Measurements from ENCODE around the gene LIM2. TPM values are rescaled to one million over a fixed set of nuclear protein-coding genes. Genes with fewer than 3 reads are reported as not detected.

LIM2 gene
- total and polyA plus RNA-seq, 2 of the 4 experiments (the other 2 are of a cell fraction), result not detected

GRCh38 chr19:51418707-51419106 is 30.9 kb upstream of the LIM2 start:
- H3K9me1 ChIP-seq (ENCODE audit: insufficient read depth, low read length), result no peaks in the 10 kb centered on the region
- H4K8ac ChIP-seq (ENCODE audit: low read depth in 2 of 2, low read length in 2 of 2), result no peak overlapping the region
- no TSS peak for BruUV-seq (replicated peaks)
- no peak overlapping the region for H2AFZ ChIP-seq (replicated peaks; ENCODE audit: low read length, poor library complexity)
- no peak overlapping the region for H3K4me3 ChIP-seq (ENCODE audit: insufficient read depth, low read depth, low read length)
- no peak overlapping the region for H2BK20ac ChIP-seq (ENCODE audit: low read depth, low read length)
- no peak overlapping the region for H4K91ac ChIP-seq (ENCODE audit: insufficient read depth, low read depth, low read length)
- in situ Hi-C loops (cut with MboI; ENCODE audit: low sequenced_read_pairs) (no loop called here), dilution Hi-C loops (cut with HindIII; ENCODE audit: low sequenced_read_pairs, unreplicated experiment) (no loop called here), intact Hi-C loops (cut with micrococcal nuclease) (no loop called here)
- TF ChIP-seq NFE2L2 (IDR thresholded peaks at IDR 0.05; ENCODE audit: low read depth, low read length) (no peak), USF2 (IDR thresholded peaks at IDR 0.05; ENCODE audit: low read depth, low read length) (no peak), RAD21 (IDR thresholded peaks at IDR 0.05; ENCODE audit: low read length) (no peak), MAZ (IDR thresholded peaks at IDR 0.05; ENCODE audit: borderline replicate concordance, low read depth, low read length) (no peak), CEBPB (IDR thresholded peaks at IDR 0.05; ENCODE audit: low read depth, low read length) (no peak), CHD1 (IDR thresholded peaks at IDR 0.05; ENCODE audit: low read depth, low read length) (no peak), CTCF (conservative IDR thresholded peaks at IDR 0.05; ENCODE audit: low read depth, low read length) (no peak), BHLHE40 (IDR thresholded peaks at IDR 0.05; ENCODE audit: low read depth, low read length) (no peak)
- H3K18ac ChIP-seq (ENCODE audit: low read depth, low read length), result no peak overlapping the region
- no peak overlapping the region for H2BK120ac ChIP-seq (ENCODE audit: low read depth, low read length)
- no peak overlapping the region for H3K4ac ChIP-seq (ENCODE audit: low read depth, low read length)
- no peak overlapping the region for H4K5ac ChIP-seq (ENCODE audit: low read depth, low read length)
- no peak overlapping the region for H2BK5ac ChIP-seq (ENCODE audit: low read depth, low read length, poor library complexity, severe bottlenecking)
- H2AK9ac ChIP-seq (replicated peaks; ENCODE audit: low read depth, low read length, poor library complexity), result no peak overlapping the region
- no peak overlapping the region for H3K23ac ChIP-seq (ENCODE audit: low read depth, low read length)
- no peaks in the 10 kb centered on the region for H3K36me3 ChIP-seq (ENCODE audit: control insufficient read depth, insufficient read depth, low read length)
- DNase-seq (no peak), ATAC-seq (ENCODE audit: low read depth) (no peak)
- no peak overlapping the region for H3K4me2 ChIP-seq (ENCODE audit: low read depth, low read length)
- no peak overlapping the region for H2AK5ac ChIP-seq (ENCODE audit: low read depth, low read length)
- H3K9ac ChIP-seq (ENCODE audit: low read depth, low read length), result no peak overlapping the region
- no peak overlapping the region for H3K14ac ChIP-seq (replicated peaks; ENCODE audit: low read depth, low read length)
- POLR2A ChIA-PET (ENCODE audit: unreplicated experiment), result no interaction called here
- CTCF ChIA-PET, result interaction anchor here (1.2 kb wide), 1 partner anchor 21 kb away, joined by 3 read pairs; no protein-coding TSS in a partner anchor
- no peaks in the 10 kb centered on the region for H4K20me1 ChIP-seq (ENCODE audit: insufficient read depth, low read length)
- H3K27me3 ChIP-seq (ENCODE audit: control insufficient read depth, insufficient read depth, low read length), result no peaks in the 10 kb centered on the region
- WGBS, 2 experiments (ENCODE audit: extremely low coverage in 2 of 2, insufficient read length in 1 of 2), result no CpG with 5 or more reads among the region's 2 CpGs
- H3K9me3 ChIP-seq (ENCODE audit: control insufficient read depth, insufficient read depth, low read length), result no peaks in the 10 kb centered on the region
- H3K27ac ChIP-seq (ENCODE audit: insufficient read depth, low read length), result no peak overlapping the region
- no peak overlapping the region for H2BK15ac ChIP-seq (ENCODE audit: low read depth, low read length)
- no peaks in the 10 kb centered on the region for H3K79me1 ChIP-seq (ENCODE audit: low read depth in 1 of 2, low read length in 2 of 2)
- H3K56ac ChIP-seq (ENCODE audit: extremely low read depth, insufficient read depth, low read length), result no peak overlapping the region
- no peaks in the 10 kb centered on the region for H3K4me1 ChIP-seq (ENCODE audit: control insufficient read depth, insufficient read depth, low read length)

All from IMR-90 (cell line).